ENCODE results near the gene HDAC4. TPM values are rescaled to one million over a fixed set of nuclear protein-coding genes. Genes with fewer than 3 reads are reported as not detected.

HDAC4 gene
- total and polyA plus RNA-seq, 2 experiments from 2014 or later: 8.1 to 41.8 TPM

DNA sequence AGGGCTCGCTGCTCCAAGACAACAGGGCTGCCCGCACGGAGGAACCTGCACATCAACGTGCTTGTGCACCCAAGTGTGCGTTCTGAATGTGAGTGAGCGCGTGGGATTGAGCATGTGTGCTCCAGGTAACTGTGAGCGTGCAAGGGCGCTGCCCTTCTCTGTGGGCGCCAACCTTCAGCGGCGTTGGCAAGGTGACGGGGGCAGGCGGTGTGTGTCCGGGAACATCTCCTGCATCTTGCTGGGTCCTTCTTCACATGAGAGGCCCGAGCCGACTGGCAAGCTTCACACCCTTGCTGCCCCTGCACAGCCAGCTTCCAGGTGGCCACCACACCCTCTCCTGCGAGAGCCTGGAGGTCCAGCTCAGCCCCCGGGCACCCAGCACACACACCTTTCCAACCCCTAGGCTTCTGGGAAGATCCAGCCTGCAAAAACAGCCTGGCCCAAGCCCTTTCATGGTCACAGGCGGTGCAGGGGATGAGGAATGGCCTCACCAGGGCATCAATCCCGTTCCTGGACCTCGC is 220.9 kb downstream of the HDAC4 start (continued):
- TF ChIP-seq NANOG (IDR thresholded peaks at IDR 0.05; ENCODE audit: borderline replicate concordance) (no peak), STAT1 (IDR thresholded peaks at IDR 0.05; ENCODE audit: unreplicated experiment) (no peak), EZH2phosphoT487 (IDR thresholded peaks at IDR 0.05; ENCODE audit: unreplicated experiment) (no peak), EZH2 (IDR thresholded peaks at IDR 0.05; ENCODE audit: low read depth, unreplicated experiment) (no peak), ZNF331 (CRISPR knock-in tag; IDR thresholded peaks at IDR 0.05; ENCODE audit: low read depth) (no peak), POLR2AphosphoS5 (IDR thresholded peaks at IDR 0.05; ENCODE audit: low read depth) (no peak), ZNF114 (CRISPR knock-in tag; IDR thresholded peaks at IDR 0.05) (no peak)
- TF ChIP-seq, protein P1, sequence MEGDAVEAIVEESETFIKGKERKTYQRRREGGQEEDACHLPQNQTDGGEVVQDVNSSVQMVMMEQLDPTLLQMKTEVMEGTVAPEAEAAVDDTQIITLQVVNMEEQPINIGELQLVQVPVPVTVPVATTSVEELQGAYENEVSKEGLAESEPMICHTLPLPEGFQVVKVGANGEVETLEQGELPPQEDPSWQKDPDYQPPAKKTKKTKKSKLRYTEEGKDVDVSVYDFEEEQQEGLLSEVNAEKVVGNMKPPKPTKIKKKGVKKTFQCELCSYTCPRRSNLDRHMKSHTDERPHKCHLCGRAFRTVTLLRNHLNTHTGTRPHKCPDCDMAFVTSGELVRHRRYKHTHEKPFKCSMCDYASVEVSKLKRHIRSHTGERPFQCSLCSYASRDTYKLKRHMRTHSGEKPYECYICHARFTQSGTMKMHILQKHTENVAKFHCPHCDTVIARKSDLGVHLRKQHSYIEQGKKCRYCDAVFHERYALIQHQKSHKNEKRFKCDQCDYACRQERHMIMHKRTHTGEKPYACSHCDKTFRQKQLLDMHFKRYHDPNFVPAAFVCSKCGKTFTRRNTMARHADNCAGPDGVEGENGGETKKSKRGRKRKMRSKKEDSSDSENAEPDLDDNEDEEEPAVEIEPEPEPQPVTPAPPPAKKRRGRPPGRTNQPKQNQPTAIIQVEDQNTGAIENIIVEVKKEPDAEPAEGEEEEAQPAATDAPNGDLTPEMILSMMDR (conservative IDR thresholded peaks at IDR 0.05; ENCODE audit: low read depth in 2 of 2): no peak

DNA sequence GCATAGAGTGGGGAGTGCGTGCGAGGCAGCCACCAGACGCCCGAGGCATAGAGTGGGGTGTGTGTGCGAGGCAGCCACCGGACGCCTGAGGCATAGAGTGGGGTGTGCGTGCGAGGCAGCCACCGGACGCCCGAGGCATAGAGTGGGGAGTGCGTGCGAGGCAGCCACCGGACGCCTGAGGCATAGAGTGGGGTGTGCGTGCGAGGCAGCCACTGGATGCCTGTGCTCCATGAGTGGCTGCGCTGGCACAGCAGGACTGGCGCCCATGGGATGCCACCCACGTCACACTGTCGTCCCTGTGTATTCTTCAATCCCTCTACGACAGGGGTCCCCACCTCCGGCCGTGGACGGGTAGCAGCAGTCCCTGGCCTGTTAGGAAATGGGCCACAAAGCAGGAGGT is 221.9 kb downstream of the HDAC4 start:
- H3K4me1 Mint-ChIP-seq: peaks cover 12% of the 10 kb centered on the region
- H3K4me3 Mint-ChIP-seq: no peak overlapping the region
- ATAC-seq (no peak), DNase-seq (ENCODE audit: low spot score) (no peak)
- Histone ChIP-seq H3K4me2 (no peak overlapping the region), H3K36me3 (ENCODE audit: insufficient read depth) (peaks cover 7% of the 10 kb centered on the region), H3K4me3 (no peak overlapping the region), H2AFZ (no peak overlapping the region), H4K20me1 (replicated peaks; ENCODE audit: insufficient read depth) (no peaks in the 10 kb centered on the region), H3K9me2 (ENCODE audit: insufficient read depth) (no peaks in the 10 kb centered on the region), H3K27me3 (ENCODE audit: insufficient read depth) (no peaks in the 10 kb centered on the region), H3F3A (replicated peaks; ENCODE audit: low read depth) (no peaks in the 10 kb centered on the region), H3K79me2 (replicated peaks; ENCODE audit: insufficient read depth) (no peaks in the 10 kb centered on the region), H3K27ac (ENCODE audit: low read depth) (no peak overlapping the region), H3K4me1 (ENCODE audit: insufficient read depth) (no peaks in the 10 kb centered on the region)
- H3K27ac Mint-ChIP-seq: no peak overlapping the region
- H3K36me3 Mint-ChIP-seq (ENCODE audit: low read depth): peaks cover 62% of the 10 kb centered on the region
- TF ChIP-seq ZNF114 (CRISPR knock-in tag; IDR thresholded peaks at IDR 0.05): no peak
- peaks cover 14% of the 10 kb centered on the region for H3K27me3 Mint-ChIP-seq (ENCODE audit: insufficient read depth, low read depth, poor library complexity)
- peaks cover 36% of the 10 kb centered on the region for H3K9me3 Mint-ChIP-seq

DNA sequence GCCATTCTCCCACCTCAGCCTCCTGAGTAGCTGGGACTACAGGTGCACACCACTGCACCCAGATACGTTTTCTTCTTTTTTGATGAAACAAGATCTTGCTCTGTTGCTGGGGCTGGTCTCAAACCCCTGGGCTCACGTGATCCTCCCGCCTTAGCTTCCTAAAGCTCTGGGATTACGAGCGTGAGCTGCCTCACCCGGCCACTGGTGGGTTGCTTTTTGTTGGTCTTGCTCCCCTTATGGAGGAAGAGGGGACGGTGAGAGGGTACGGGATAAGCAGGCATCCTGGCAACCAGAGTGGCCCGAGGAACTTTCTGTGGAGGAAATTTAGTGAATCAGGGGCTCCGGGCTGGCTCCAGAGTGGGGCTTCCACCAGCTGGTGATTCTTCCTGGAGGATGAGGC is 222.3 kb downstream of the HDAC4 start:
- no peaks in the 10 kb centered on the region for H3F3A ChIP-seq (replicated peaks; ENCODE audit: low read depth)
- Mint-ChIP-seq H3K9me3 (peaks cover 38% of the 10 kb centered on the region), H3K27ac (no peak overlapping the region), H3K4me1 (peaks cover 12% of the 10 kb centered on the region), H3K36me3 (ENCODE audit: low read depth) (peaks cover 65% of the 10 kb centered on the region), H3K4me3 (no peak overlapping the region), H3K27me3 (ENCODE audit: insufficient read depth, low read depth, poor library complexity) (peaks cover 14% of the 10 kb centered on the region)
- DNase-seq (ENCODE audit: low spot score): no peak
- no peak overlapping the region for H3K4me2 ChIP-seq
- no peak overlapping the region for H2AFZ ChIP-seq
- peaks cover 7% of the 10 kb centered on the region for H3K36me3 ChIP-seq (ENCODE audit: insufficient read depth)
- H3K4me1 ChIP-seq (ENCODE audit: insufficient read depth): no peaks in the 10 kb centered on the region
- no peak overlapping the region for H3K27ac ChIP-seq (ENCODE audit: low read depth)
- H3K79me2 ChIP-seq (replicated peaks; ENCODE audit: insufficient read depth): no peaks in the 10 kb centered on the region
- no peaks in the 10 kb centered on the region for H4K20me1 ChIP-seq (replicated peaks; ENCODE audit: insufficient read depth)
- no peak for ATAC-seq
- no peak for TF ChIP-seq ZNF331 (CRISPR knock-in tag; IDR thresholded peaks at IDR 0.05; ENCODE audit: low read depth)
- TF ChIP-seq JUNB (IDR thresholded peaks at IDR 0.05; ENCODE audit: unreplicated experiment): no peak
- TF ChIP-seq POLR2AphosphoS5 (IDR thresholded peaks at IDR 0.05; ENCODE audit: low read depth): no peak
- no peak for TF ChIP-seq STAT1 (IDR thresholded peaks at IDR 0.05; ENCODE audit: unreplicated experiment)
- TF ChIP-seq, protein P2, sequence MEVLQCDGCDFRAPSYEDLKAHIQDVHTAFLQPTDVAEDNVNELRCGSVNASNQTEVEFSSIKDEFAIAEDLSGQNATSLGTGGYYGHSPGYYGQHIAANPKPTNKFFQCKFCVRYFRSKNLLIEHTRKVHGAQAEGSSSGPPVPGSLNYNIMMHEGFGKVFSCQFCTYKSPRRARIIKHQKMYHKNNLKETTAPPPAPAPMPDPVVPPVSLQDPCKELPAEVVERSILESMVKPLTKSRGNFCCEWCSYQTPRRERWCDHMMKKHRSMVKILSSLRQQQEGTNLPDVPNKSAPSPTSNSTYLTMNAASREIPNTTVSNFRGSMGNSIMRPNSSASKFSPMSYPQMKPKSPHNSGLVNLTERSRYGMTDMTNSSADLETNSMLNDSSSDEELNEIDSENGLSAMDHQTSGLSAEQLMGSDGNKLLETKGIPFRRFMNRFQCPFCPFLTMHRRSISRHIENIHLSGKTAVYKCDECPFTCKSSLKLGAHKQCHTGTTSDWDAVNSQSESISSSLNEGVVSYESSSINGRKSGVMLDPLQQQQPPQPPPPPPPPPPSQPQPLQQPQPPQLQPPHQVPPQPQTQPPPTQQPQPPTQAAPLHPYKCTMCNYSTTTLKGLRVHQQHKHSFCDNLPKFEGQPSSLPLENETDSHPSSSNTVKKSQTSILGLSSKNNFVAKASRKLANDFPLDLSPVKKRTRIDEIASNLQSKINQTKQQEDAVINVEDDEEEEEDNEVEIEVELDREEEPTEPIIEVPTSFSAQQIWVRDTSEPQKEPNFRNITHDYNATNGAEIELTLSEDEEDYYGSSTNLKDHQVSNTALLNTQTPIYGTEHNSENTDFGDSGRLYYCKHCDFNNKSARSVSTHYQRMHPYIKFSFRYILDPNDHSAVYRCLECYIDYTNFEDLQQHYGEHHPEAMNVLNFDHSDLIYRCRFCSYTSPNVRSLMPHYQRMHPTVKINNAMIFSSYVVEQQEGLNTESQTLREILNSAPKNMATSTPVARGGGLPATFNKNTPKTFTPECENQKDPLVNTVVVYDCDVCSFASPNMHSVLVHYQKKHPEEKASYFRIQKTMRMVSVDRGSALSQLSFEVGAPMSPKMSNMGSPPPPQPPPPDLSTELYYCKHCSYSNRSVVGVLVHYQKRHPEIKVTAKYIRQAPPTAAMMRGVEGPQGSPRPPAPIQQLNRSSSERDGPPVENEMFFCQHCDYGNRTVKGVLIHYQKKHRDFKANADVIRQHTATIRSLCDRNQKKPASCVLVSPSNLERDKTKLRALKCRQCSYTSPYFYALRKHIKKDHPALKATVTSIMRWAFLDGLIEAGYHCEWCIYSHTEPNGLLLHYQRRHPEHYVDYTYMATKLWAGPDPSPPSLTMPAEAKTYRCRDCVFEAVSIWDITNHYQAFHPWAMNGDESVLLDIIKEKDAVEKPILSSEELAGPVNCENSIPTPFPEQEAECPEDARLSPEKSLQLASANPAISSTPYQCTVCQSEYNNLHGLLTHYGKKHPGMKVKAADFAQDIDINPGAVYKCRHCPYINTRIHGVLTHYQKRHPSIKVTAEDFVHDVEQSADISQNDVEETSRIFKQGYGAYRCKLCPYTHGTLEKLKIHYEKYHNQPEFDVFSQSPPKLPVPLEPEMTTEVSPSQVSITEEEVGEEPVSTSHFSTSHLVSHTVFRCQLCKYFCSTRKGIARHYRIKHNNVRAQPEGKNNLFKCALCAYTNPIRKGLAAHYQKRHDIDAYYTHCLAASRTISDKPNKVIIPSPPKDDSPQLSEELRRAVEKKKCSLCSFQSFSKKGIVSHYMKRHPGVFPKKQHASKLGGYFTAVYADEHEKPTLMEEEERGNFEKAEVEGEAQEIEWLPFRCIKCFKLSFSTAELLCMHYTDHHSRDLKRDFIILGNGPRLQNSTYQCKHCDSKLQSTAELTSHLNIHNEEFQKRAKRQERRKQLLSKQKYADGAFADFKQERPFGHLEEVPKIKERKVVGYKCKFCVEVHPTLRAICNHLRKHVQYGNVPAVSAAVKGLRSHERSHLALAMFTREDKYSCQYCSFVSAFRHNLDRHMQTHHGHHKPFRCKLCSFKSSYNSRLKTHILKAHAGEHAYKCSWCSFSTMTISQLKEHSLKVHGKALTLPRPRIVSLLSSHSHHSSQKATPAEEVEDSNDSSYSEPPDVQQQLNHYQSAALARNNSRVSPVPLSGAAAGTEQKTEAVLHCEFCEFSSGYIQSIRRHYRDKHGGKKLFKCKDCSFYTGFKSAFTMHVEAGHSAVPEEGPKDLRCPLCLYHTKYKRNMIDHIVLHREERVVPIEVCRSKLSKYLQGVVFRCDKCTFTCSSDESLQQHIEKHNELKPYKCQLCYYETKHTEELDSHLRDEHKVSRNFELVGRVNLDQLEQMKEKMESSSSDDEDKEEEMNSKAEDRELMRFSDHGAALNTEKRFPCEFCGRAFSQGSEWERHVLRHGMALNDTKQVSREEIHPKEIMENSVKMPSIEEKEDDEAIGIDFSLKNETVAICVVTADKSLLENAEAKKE (CRISPR knock-in tag; IDR thresholded peaks at IDR 0.05): no peak
- H3K4me3 ChIP-seq: no peak overlapping the region
- no peaks in the 10 kb centered on the region for H3K27me3 ChIP-seq (ENCODE audit: insufficient read depth)
- no peaks in the 10 kb centered on the region for H3K9me2 ChIP-seq (ENCODE audit: insufficient read depth)

All from GM23338 (cell line).